Endometrial microvascular endothelial cells (primary cell): ENCODE measurements around the gene LAMC1. TPM values are rescaled to one million over a fixed set of nuclear protein-coding genes. Genes with fewer than 3 reads are reported as not detected.
"Not testable (repeated sequence)": the region's sequence is repeated elsewhere in the genome, so short reads cannot be mapped to it uniquely, and the experiment has no call there.

Experiments
- in situ Hi-C: cut with HindIII; loops from 2 replicates; pipeline ENCODE4 v1.10.0; 2017; ENCODE audit warnings: low sequenced_read_pairs, low pct_unique_long_range_greater_than_20kb; ENCODE audit errors: inconsistent ontology term
- total RNA-seq: library from RNA; depleted of rRNA; stranded (reverse); fragments of >200 nt; gene quantifications from one replicate; pipeline ENCODE4 v1.2.3, GENCODE V29; 2015; ENCODE audit errors: inconsistent ontology term

LAMC1 gene
- total RNA-seq, 1 donor from 2014 or later: 269 TPM

DNA sequence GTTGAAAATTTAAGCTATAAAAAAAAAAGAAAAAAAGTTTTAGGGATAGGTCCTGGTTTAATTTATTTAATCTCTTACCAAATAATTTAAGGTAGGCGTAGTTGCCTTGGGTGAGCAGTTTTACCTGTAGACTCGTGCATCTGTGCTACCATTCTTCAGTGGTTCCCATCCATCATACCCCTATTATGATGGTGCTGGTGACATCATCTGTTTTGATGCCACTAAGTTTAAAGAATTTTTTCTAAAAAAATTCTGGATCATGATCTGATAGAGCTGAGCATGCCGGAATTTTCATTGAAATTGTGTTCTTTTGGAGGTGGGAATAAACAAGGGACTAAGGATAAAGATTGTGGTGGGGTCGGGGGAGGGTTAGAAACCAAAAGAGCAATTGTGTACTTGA, 15.7 kb downstream of the LAMC1 start:
- in situ Hi-C loops: no loop called here

DNA sequence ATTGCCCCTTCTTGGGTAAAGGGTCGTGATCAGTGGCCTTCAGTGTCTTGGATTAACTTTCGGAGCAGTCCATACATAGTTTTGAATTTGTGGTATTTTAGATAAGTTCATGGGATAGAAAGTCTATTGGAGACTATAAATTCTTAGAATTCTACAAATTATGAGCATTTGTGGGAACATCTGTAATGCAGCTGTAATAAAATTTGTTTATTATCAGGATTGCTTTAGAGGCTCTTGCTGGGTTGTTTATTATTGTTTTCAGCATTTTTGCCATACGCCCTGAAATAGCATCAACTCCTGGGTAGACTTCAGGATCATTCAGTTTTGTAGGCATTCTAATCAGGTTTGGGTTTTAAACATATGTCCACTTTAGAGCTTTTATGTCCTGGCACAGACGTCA, 16.1 kb downstream of the LAMC1 start:
- in situ Hi-C loops: no loop called here

DNA sequence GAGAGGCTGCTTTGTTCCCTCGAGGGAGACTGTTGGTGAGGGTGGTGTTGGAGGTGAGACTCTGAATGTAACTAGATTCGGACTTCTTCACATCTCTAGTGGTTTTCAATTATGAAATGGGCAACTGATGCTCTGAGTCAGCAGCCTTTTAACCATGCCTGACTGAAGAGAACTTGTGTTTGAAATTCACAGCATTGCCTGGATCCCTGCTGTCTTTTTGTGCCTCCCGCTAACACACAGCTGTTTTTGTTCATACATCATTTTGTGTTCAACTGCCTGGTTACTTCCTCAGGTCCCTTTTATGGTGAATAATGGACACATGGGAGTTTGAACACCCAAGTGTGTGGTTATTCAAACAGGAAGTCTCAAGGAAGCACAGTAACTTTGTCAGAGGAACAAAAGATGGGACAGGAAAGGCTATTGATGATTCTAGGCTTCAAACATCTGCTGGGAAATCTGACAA, 16.8 kb downstream of the LAMC1 start:
- in situ Hi-C loops: no loop called here

DNA sequence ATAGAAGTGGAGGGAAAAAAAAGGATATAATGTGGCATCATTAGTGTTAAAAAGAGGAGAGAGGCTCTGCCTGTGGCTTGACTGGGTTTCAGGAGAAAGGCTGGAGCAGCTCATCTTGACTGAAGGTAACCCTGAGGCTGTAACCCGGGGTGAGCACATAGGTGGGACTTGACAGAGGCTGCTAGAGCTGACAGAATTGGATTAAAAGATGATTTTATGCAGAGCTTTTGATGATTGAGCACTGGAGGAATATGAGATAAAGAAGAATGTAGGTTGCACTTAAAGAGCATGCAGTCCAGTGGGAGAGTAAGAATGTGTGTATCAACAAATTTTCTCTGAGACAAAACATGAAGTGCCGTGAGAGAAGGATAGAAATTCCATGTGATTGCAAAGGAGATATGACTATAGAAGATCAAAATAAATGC, 17.3 kb downstream of the LAMC1 start:
- in situ Hi-C loops: no loop called here

DNA sequence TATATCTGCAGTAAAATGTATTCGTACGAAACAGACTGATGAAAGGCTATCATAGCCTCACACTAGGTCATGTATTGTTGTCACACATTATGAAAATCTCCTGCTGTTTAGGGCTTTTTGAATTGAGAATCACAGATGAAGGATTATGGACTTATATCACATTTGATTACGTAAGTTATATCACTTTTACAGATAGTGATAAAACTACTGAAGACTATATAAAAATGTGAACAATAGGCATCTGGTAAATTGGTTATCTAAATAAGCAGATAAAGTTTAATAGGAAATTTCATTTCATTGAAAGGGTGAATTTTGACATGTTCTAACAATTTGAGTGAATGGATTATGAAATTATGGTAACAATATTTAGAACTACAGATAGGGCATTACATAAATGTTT, 20.0 kb downstream of the LAMC1 start:
- in situ Hi-C loops: no loop called here

DNA sequence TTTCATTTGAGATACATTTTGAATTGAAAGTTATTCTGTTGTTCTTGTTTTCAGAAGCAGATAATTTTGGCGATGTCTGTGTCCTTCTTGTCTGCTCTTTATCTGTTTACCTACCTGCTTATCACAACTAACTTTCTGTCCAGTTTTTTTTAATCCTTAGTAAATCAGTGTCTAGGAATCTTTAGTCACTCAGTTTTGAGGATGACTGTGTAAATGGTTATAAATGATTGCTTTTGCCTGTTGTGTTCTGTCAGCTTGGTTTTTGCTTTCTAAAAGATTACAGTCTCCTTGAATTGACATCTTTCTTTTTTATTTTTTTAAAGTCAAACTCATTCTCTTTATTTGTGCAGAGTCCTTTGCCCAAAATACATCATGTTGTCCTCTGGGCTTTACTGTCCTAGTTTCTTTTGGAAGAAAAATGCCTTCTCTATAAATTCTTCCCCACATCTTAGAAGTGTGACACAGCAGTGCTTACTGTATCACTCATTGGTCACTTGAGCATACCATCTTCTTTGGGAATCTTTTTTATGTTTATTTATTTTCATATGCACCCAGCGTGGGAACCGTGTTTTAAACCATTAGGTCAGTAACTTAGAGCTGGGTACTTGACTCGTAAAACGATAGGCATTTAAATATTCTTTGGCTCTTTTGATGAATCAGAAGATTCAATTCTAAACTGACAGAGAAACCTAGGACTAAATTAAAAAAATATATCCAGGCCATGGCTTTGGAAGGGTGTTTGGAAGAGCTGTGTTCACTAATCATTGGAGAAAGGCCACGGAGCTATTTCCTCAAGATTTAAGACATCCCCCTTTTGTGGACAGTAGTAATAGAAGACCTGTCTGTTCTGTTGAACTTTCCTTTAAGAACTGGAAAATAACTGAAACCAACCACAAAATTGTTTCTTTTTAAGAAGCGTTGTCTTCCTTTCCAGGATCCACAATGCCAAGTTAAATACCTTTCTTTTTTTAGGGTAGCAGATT, 20.9 kb downstream of the LAMC1 start:
- in situ Hi-C loops: no loop called here

DNA sequence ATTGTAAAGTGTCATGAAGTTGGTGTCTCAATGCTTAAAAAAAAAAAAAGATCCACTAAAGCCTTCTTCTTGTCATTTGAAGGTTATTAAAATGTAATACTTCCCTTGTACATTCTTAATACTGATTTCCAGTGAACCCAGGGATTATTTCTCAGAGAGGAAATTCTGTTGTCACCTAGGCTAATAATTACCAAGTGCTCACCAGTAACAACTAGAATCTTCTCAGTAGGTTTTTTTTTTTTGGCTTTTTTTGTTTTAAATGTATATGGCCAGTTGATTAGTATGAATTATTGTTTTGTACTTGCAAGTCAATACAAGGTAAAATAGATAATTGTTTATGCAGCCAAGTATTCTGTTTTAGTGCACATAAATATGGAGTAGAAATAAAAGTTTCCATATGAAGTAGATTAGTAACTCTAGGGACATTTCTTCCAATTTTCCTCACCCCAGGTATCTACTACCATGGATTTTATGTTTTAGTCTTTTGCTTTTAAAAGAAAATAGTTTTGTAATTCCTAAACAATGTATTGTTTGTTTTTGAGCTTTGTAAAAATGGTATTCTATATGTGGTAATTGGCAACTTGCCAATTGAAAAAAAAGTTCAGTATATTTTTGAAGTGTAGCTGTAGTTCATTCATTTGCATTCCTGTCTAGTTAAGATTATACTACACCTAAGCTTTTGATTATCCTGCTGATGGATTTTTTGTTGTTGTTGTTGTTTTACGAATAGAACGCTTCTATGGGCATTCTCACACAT, 21.9 kb downstream of the LAMC1 start:
- in situ Hi-C loops: no loop called here

DNA sequence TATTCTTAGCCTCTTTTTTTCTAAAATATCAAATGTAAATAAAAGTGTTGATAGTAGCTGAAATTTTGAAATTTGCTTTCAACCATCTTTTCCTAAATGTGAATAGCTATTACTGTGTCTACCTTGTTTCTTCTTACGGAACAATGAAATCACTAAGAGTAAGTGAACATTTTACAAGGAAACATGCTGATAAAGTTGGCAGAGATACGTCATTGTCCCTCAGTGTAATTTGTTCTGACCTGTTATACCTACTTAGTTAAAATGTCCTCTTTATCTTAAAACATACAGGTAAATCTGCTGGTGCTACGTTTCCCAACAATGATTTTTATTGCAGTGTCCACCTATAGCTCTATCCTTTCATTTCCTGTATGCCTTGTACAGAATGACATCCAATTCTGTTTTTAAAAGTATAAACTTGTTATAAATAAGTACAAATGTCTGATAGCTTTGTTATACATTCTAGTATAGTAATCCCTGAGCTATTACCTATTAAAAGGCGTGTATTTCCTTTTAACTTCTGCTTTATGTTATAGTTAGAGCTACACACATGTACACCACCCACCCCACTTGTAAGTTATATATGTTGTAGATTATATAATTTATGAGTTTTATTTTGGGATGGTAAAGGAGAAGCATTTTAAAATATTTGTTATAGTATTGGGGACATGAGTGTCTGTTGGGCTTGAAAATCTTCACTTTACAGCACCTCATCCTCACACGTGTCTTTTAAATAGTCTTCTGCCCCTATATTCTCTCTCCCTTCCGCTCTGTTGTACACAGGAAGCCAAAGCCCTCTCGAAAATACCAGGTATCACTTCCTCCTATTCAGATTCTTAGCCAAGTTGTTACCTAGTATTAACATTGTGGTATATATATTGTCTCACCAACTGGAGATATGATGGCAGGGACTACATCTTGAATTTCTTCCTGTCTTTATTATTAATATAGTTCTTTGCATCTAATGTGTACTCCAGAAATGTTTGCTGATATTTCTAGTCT, 25.2 kb downstream of the LAMC1 start:
- in situ Hi-C loops: no loop called here

DNA sequence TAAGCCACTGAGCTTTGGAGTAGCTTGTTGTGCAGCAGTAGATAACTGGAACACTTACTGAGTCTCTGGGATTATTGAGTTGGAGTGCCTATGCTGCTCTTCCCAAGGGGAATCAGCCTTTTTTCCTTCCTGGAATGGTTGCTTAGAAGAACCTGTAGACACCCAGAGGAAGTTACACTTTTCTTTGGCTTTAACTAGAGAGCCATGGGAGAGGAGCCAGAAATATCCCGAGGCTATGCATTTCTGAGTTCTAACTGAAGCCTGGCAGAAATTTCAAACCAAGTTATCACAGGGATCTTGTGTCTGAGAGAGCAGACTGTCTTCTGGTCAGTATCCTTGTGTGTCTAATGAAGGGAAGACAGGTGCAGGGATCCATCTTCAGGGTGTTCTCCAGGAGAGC, 28.3 kb downstream of the LAMC1 start:
- in situ Hi-C loops: no loop called here

DNA sequence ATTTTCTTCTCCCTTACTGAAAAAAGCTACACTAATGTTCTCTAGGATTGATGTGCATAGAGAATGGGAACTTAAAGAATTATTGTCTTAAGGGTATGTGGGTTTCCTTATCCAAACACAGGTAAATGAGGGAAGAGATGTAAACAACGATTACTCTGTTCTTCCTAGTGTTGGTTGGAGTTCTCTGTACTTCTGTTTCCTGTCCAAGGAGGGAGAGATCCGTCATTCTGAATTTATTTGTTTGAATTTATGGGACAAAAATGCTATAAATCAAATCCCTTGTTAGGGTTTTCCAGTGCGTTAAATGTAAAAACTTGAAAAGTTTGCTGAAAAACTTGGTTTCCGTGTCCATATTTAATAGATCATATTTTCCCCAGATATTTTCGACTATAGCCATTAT, 29.6 kb downstream of the LAMC1 start:
- in situ Hi-C loops: no loop called here

DNA sequence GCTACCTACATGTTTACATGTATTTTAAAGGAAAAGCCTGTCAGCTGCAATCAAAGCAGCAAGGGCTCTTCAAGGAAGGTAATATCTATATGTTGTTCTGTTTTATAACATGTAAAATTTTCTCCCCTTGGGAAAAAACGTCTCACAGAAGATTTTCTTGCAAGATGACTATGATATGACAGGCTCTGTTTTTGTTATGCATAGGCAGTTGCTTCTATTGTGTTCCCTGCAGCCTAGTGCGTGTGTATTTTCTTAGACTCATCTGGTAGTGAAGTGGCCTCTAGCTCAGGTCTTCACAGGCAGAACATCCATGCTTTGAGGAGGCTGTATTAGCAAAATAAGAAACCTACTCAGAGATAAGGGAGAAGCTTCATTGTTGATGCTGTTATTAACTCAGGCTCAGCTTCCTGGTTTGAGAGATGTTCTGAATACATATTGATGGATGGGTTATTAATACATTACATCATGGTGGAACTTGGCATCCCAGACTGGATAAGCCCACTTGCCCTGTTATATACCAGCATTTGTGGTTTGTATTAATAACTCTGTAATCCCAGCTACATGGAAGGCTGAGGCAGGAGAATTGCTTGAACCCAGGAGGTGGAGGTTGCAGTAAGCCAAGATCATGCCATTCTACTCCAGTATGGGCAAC, 35.8 kb downstream of the LAMC1 start:
- in situ Hi-C loops: no loop called here

DNA sequence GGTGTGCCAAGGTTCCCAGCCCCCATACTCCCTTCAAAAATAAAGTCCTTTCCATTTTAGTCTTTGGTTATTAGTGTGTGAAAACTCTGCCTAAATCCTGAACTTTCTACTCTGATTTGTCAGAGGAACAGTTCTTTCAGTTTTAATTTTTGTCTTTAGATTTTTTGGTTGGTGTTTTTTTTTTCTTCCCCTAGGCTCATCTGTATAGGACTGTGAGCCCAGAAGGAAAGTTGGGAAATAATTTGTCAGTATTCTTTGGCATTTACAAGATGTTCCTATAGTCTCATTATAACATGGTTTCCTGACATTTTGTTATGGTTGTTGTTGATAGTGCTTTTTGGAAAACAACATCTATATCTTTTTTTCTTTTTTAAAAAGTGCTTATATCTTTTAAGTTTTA, 38.0 kb downstream of the LAMC1 start:
- in situ Hi-C loops: no loop called here

DNA sequence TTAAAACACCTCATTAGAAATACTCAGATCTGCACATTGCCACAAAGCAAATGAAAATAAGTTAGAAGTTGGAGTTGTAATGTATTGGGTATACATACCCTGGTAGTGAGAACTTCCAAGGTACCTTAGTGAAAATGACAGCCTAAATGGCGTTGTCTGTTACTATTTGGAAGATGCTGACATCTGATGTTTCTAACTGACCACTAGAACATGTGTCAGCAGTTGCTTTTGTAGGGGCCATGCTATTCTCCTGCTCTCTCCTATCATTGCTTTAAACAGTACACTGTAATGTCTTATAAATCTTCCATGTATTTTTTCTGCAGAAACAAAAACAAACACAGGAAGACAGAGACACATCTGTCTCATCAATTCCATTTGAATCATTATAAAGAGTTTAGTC, 40.1 kb downstream of the LAMC1 start:
- in situ Hi-C loops: no loop called here

DNA sequence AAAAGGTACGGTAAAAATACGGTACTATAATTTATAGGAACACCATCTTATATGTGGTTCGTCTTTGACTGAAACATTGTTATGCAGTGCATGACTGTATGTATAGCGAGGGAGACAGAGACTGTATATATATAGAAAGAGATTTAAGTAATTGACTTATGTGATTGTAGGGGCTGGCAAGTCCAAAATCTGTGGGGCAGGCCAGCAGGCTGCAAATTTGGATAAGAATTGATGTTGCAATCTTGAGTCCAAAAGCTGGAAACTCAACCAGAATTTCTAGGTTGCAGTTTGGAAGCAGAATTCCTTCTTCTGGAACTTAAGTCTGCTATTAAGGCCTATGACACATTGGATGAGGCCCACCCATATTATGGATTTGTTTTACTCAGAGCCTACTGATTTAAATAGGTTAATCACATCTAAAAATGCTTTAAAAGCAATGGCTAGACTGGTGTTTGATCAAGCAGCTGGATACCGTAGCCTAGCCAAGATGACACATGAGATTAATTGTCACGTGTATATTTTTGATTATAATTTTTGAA, 42.0 kb downstream of the LAMC1 start:
- in situ Hi-C loops: no loop called here

DNA sequence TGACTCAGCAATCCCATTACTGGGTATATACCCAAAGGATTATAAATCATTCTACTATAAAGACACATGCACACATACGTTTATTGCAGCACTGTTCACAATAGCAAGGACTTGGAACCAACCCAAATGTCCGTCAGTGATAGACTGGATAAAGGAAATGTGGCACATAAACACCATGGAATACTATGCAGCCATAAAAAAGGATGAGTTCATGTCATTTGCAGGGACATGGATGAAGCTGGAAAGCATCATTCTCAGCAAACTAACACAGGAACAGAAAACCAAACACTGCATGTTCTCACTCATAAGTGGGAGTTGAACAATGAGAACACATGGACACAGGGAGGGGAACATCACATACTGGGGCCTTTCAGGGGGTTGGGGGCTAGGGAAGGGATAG, 43.2 kb downstream of the LAMC1 start:
- in situ Hi-C loops: not testable (repeated sequence)

DNA sequence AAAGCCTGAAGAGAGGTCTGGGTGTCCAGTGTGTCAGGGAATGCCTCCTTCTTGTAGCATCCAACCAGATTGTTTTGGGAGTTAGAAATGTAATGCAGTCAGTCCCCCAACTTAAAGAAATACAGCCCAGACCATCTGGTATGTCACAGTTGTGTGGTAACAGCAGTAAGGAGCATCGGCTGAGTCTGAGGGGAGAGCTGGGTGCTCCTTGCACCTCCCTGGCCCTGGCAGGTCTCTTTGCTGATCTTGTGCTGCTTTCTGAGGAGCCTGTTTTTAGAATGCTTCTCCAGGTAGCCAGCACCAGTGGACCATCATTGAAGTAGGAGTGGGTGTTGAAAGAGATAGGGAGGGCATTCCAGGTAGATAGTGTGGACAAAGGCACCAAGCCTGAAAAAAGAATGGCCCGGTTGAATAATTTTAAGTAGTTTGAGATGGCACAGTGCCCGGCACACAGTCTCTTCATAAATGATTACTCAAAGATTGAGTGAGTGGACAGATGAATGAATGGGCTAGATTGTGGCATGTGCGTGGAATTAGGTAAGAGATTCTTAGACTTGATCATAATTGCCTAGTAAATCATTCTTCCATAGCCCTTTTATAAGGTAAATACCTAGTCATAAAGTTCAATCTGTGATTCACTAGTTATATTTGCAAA, 46.5 kb downstream of the LAMC1 start:
- in situ Hi-C loops: no loop called here

DNA sequence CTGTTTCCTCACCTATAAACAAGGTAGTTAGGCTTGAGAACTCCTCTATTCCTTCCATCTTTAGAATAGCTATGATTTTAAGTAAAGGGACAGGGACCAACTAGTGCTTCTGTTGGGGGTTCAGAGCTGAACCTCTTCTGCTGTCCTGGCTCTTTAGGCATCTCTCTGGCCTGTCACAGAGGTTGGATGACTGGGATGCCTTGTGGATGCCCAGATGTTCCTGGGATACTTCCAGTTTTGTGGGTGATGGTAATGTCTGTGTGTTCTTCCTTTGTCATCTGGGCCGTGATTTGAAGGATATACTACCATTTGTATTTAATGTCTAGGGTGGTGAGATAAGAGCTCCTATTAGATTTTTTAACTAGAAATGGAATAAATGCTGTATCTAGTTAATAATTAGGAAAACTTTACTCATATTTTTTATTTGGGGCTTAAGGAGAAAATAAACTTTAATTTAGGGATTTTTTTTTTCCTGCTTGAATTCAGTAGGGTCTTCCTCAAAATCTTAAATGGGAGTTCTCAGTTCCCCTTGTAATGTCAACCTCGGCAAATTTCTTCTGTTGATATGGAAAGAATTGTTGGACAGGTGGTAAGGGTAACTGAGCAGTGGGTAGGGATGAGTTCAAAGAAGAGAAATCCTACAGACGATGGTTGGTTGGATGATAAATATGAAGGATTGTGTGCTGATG, 47.2 kb downstream of the LAMC1 start:
- in situ Hi-C loops: no loop called here
